ENCODE results near the gene COMTD1.
A peak's percentile ranks its signal among the peaks of the same experiment; 100 is the strongest.

The COMTD1 gene

DNA sequence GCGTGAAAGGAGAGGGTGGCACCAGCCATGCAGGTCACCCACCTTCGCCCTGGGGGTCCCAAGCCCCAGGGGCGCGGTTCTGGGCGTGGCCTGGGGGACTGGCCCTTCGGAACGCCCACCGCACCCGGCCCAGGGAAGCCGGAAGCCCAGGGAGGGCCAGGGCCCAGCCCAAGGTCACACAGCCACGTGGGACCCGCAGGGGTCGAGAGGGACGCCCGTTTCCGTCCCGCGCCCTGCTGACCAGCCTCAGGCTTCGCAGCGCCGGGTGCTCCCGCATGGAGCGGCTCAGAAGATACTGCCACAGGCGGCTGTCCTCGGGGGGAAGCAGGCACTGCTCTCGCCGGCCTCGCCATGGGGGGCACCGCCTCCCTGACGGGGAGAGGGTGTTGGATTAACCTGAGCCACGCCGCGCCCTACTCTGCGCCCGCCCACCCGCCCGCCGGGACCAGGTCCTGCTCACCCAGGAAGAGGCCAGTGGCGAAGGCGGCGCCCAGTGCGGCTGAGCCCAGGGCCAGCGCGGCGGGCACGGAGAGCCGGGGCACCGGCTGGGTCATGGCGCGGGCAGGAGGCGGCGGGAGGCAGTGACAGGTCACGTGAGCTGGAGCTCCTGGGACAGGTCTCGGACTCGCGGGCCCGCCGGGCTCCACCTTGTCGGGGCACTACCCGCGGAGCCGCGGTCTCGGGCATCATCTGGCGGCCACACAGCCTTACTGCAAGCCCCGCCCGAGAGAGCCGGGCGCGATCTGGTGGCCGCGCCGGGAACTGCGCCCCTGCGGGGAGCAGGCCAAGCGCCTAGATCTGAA, at the start of gene COMTD1:
Gene COMTD1 (minus strand): TSS at position 583 of the 803 bp plus-strand sequence. CDS start 29 bp downstream, at position 554.
- DNase-seq (ENCODE audit: low spot score): peak; percentile 79

GRCh38 chr10:75283671-75284470, 48.1 kb upstream of the COMTD1 start:
- DNase-seq (ENCODE audit: low spot score): no peak

DNA sequence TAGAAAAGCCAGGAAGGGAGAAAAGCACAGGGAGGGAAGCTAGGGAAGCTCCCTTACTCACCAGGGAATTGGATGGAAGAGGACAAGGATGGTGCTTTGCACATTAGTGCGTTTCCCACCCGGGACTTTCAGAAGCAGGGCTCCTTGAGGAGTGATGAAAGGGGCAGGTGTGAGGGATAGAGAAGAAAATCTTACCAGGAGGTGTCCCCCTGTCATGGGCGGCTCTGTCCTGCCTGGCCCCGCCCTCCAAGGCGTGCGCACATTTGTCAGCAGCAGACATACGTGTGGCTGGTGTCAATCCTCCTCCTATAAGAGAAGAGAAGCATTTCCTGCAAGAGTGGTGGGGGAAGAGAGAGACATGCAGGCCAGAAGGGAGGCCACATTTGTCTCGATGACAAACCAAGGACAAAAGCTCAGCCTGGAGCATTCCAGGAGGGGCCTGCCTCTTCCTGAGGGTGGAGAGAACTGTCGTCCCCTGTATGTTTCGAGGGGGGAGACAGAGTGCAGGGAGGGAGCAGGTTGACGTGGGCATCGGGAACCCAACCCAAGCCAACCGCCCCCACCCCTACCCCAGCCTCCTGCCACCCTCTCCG, 47.4 kb upstream of the COMTD1 start:
- no peak for DNase-seq (ENCODE audit: low spot score)

DNA sequence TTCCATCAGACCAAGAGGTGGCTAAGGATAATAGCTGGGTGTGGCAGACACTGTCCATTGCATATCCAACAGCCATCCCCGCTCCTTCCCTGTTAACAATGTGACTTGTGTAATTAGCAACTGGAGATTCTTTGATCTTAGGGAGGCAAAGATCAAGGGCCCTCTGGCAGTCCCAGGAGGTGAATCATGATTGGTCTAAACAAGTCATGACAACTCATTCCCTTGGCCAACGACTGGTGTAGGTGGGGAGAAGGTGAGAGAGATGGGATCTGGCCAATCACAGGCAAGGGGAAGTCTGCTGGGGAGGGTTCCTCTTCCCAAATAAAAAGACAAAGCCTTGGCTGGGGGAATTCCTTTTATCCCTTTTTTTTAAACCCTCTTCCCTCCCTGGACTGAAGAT, 46.2 kb upstream of the COMTD1 start:
- no peak for DNase-seq (ENCODE audit: low spot score)

DNA sequence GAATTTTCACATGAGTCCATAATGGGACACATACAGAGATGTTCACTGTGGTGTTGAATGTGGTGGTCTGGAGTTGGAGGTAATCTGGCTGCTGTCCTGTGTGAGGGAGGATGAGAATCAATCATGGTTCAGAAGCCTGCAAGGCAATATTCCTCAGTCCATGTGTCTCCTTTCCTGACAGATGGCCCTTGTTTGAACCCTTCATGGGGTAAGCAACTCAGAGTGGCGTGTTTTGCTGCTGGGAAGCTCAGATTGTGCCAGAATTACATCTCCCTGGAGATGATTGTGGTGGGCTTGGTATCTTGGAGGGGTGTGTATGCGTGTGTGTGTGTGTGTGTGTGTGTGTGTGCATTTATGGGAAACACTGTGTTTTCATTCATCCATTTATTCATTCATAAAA, 44.5 kb upstream of the COMTD1 start:
- no peak for DNase-seq (ENCODE audit: low spot score)

DNA sequence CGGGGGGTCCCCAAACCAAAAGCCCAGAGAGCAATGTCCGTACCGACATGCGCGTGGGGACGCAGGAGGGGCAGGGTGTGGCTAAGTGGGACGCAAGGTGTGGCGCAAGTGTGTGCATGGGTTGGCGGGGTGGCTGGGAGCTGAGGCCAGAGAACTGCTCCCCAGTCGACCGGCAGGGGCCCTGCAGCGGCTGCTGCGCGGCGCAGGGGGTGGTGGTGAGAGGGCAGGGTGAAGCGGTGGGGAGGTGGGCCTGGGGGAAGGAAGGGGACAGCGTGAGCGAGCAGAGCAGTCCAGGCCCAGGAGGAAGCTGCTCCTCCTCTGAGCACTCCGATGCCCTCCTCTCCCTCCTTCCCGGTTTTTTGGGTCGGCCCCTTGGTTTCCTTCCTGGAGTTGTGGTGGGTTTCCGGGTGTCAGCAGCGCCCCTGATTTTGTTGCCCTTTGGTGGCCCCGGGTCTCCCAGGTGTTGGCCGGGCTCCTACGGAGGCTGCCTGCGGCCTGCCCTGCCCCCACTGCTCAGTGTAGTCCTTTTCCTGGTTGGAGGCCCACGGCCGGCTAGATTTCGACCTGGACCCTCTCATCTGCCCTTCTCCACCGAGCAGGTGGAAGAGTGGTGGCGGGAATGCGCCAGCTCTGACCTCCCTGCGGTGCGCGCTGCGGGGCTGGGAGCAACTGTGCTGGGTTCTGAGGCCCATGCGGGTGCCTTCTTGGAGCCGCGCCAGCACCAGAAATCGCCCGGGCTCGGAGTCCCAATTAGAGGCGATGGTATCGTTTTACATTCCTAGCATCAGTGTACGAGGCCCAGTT, 40.5 kb upstream of the COMTD1 start:
- no peak for DNase-seq (ENCODE audit: low spot score)

DNA sequence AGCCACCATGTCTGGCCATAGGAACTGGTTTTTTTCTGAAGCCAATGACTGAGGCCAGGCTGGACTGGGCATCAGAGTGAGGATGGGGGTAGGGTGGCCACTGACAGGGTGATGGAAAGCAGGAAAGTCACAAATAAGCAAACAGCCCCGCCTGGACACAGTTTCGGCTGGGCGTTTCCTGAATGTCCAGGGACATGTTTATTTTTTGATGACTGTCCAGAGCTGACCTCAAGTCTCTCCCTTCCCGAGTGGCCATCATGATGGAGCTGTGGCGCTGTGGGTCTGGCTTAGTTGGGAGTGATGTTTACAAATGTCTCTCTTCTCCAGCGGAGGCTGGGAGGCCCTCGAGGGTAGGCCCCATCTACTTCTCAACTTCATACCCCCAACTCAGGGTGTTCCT, 37.1 kb upstream of the COMTD1 start:
- no peak for DNase-seq (ENCODE audit: low spot score)

- DNase-seq (ENCODE audit: low spot score): no peak
Observed at GRCh38 chr10:75272094-75272493, 36.3 kb upstream of the COMTD1 start.

- DNase-seq (ENCODE audit: low spot score): no peak
Observed at GRCh38 chr10:75269605-75270004, 33.8 kb upstream of the COMTD1 start.

DNA sequence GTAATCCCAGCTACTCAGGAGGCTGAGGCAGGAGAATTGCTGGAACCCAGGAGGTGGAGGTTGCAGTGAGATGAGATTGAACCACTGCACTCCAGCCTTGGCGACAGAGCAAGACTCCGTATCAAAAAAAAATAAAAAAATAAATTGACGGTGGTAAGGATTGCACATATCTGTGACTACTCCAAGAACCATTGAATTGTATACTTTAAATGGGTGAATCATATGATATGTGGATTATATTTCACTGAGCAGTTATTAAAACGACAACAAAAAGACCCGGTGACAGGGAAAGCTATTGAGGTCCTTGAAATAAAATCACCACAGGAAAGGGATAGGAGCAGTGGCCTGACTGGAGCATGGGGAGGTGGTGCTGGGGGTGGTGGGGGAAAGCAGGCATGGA, 31.2 kb upstream of the COMTD1 start:
- DNase-seq (ENCODE audit: low spot score): no peak

GRCh38 chr10:75265856-75266255, 30.1 kb upstream of the COMTD1 start:
- no peak for DNase-seq (ENCODE audit: low spot score)

DNA sequence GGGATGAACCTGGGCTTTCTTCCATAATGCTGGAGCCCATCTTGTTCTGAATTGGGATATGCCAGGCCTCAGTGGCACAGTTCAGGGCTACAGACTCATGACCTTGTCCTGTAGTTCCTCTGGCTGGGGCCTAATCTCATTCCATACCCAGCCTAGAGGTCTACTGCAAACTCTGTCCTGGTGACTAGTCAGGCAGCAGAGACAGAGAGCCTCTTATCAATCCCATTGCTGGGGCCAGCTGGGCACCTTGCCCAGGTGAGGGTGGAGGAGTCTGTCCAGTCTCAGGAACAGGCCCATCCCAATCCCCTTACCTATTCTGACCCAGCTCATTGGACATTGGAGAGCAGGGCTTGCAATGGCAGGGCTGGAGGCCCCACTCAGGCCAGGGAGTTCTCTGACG, 28.0 kb upstream of the COMTD1 start:
- no peak for DNase-seq (ENCODE audit: low spot score)

DNA sequence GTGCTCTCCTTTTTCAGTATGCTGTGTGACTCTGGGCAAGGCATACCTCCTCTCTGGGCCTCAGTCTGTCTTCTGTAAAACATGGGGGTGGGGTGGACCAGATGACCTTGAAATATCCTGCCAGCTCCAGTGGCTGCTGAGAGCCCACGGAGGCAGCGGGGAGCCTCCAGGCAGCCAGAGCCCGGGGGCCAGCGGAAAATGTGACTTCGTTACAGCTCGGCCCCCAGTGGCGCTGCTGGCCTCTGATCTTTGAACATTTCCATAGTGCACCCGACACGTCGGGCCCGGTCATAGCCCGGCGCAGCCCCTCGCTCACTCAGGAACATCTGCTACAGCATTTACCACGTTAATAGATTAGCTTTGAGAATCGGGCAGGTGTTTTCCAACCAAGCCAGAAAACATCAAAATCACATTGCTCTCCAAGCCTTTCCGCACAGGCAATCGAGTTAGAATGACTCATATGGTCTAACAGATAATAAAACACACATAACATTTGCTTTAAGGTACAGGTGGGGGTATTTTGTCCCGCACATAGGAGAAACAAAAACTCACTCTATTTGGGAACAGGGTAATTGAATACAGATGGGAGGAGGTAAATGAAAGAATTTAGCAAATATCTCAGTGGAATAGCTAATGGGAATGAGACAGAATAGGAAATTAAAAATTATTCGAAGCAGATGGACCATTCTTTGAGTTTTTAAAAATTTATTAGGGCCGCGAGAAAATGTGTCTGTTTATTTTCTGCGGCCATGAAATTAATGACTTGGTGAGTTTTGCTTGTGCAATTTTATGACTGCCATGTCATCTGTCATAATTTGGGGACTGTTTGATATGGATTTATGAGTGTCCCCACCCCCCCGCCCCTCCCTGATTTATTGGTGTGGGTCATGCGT, 26.3 kb upstream of the COMTD1 start:
- no peak for DNase-seq (ENCODE audit: low spot score)

DNA sequence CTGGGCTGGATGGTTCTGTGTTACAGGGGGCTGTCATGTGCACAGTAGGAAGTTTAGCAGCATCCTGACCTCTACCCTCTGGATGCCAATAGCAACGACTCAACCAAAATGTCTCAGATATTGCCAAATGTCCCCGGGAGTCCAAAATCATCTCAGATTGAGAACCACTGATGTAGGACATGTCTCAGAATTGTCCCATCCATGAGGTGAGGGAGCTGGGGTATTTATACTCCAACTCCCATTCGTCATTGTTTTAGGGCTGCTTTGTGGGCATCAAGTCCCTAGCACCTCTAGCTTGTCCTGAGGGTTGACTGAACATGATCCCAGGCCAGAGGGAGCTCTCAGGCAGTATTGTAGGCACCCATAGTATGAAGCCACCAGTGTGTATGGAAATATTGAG, 25.2 kb upstream of the COMTD1 start:
- no peak for DNase-seq (ENCODE audit: low spot score)

DNA sequence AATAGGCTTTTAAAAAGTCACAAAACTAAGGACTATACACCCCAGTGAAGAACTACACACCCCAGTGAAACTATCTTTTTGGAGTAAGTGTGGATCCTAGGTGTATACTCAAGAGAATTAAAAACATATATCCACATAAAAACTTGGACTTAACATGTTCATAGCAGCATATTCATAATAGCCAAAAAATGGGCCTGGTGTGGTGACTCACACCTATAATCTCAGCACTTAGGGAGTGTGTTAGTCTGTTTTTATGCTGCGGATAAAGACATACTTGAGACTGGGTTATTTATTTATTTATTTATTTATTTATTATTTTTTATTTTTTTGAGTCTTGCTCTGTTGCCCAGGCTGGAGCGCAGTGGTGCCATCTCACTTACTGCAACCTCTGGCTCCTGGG, 19.0 kb upstream of the COMTD1 start:
- no peak for DNase-seq (ENCODE audit: low spot score)

GRCh38 chr10:75253281-75254220, 17.8 kb upstream of the COMTD1 start:
- no peak for DNase-seq (ENCODE audit: low spot score)

- DNase-seq (ENCODE audit: low spot score): no peak
Observed at GRCh38 chr10:75250934-75251333, 15.2 kb upstream of the COMTD1 start.

DNA sequence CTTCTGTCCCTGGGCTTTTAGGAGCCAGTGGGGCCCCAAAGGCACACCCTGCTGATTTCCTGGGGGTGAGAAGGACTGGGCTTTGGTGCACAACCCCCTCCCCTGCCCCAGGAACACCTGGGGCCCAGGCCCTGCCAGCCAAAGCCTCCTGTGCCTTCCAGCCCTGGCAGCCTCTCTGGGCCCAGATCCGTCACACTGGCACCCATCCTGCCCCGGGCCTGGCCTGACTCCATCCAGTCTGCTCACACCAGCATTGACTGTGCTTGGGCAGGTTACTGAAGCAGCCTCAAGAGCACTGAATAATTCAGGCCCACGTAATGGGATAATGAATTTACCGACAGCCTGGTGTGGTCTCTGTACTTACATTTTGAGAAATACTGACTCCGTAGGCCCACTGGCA, 12.0 kb upstream of the COMTD1 start:
- no peak for DNase-seq (ENCODE audit: low spot score)

DNA sequence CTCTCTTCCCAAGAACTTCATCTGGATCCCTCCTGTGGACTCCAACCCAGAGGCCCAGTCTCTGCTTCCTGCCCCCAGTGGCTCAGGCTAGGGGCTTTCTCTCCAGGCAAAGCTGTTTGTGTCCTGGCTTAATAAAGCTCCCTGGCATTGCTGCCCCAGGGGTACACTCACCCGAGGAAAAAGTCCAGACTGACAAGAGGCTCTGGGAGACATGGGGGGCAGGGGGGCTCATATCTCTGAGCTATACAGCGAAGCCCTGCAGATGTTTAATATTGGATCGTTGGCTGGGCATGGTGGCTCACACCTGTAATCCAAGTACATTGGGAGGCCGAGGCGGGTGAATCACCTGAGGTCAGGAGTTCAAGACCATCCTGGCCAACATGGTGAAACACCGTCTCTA, 10.7 kb upstream of the COMTD1 start:
- DNase-seq (ENCODE audit: low spot score): no peak

All from COLO829 (cell line).